Liver (tissue), 3 donors: ENCODE measurements around the gene SDF2.

Experiments used
- ATF3 ChIP-seq: IDR thresholded peaks from 2 replicates; pipeline ENCODE4 v1.6.1; 2016; ENCODE audit warnings: antibody characterized with exemption
- CTCF ChIP-seq: fragments of 150-350 bp; IDR thresholded peaks from 2 replicates; pipeline ENCODE4 v1.5.1; 2017; ENCODE audit warnings: improper control_type of control experiment, low read depth, low read length; ENCODE audit not compliant: missing input control
- EGR1 ChIP-seq, 2 donors: IDR thresholded peaks; 2 replicates each; pipeline ENCODE4 v1.6.1; 2016 to 2018; ENCODE audit warnings: antibody characterized with exemption in 2 of 2, low read depth in 2 of 2
- HNF4G ChIP-seq: IDR thresholded peaks from 2 replicates; pipeline ENCODE4 v1.6.1; 2016; ENCODE audit warnings: antibody characterized with exemption
- JUND ChIP-seq, 2 donors: IDR thresholded peaks; 2 replicates each; pipeline ENCODE4 v1.6.1; 2016; ENCODE audit warnings: antibody characterized with exemption in 2 of 2
- MAX ChIP-seq: IDR thresholded peaks from 2 replicates; pipeline ENCODE4 v1.6.1; 2016; ENCODE audit warnings: antibody characterized with exemption
- RAD21 ChIP-seq, 2 donors: IDR thresholded peaks; 2 replicates each; pipeline ENCODE4 v1.6.1; 2016; ENCODE audit warnings: antibody characterized with exemption in 2 of 2, mild to moderate bottlenecking in 2 of 2
- REST ChIP-seq: IDR thresholded peaks from 2 replicates; pipeline ENCODE4 v1.6.1; 2016; ENCODE audit warnings: antibody characterized with exemption, mild to moderate bottlenecking
- RXRA ChIP-seq, 2 donors: IDR thresholded peaks; 2 replicates each; pipeline ENCODE4 v1.6.1; 2017 to 2018; ENCODE audit warnings: antibody characterized with exemption in 2 of 2, mild to moderate bottlenecking in 1 of 2
- SP1 ChIP-seq: IDR thresholded peaks from 2 replicates; pipeline ENCODE4 v1.6.1; 2018; ENCODE audit warnings: antibody characterized with exemption, mild to moderate bottlenecking
- TAF1 ChIP-seq: conservative IDR thresholded peaks from 2 replicates; pipeline ENCODE4 v1.6.1; 2016; ENCODE audit warnings: antibody characterized with exemption, mild to moderate bottlenecking
- YY1 ChIP-seq: IDR thresholded peaks from 2 replicates; pipeline ENCODE4 v1.6.1; 2016; ENCODE audit warnings: antibody characterized with exemption, mild to moderate bottlenecking
- donor health status: healthy.
- donor health status: healthy.

- TF ChIP-seq CTCF (no peak), EGR1 (IDR thresholded peaks at IDR 0.05; ENCODE audit: low read depth in 2 of 2) (no peak), MAX (no peak), RAD21 (IDR thresholded peaks at IDR 0.05) (no peak), SP1 (no peak), ATF3 (no peak), REST (no peak), YY1 (no peak), JUND (IDR thresholded peaks at IDR 0.05) (no peak), TAF1 (no peak), RXRA (IDR thresholded peaks at IDR 0.05) (no peak), HNF4G (no peak)
Observed at GRCh38 chr17:28645576-28645939, 16.1 kb downstream of the SDF2 start.
